SK-N-SH treated with all-trans-retinoic acid at 6 μM for 48 hours (cell line): ENCODE measurements around the gene PLVAP.
A peak's percentile ranks its signal among the peaks of the same experiment; 100 is the strongest.

Experiments used
- ATAC-seq: fragments of 200-7000 bp; cut with Tn5 transposase; 3 replicates; pipeline ENCODE4 v1.9.1; 2020; ENCODE audit warnings: mild to moderate bottlenecking, moderate library complexity
- ARNTL ChIP-seq: fragments of 450-650 bp; formaldehyde crosslinking; IDR thresholded peaks from 2 replicates; pipeline ENCODE4 v1.5.0; 2020; ENCODE audit warnings: low read depth, mild to moderate bottlenecking, moderate library complexity, borderline replicate concordance
- CSDC2 ChIP-seq: fragments of 250-450 bp; sonication (Bioruptor Pico); IDR thresholded peaks from 2 replicates; pipeline ENCODE4 v1.5.0; 2020; ENCODE audit warnings: mild to moderate bottlenecking, moderate library complexity
- ESRRG ChIP-seq: fragments of 250-450 bp; sonication (Bioruptor Pico); IDR thresholded peaks from 2 replicates; pipeline ENCODE4 v1.6.1; 2021; ENCODE audit warnings: mild to moderate bottlenecking
- ISL1 ChIP-seq: fragments of 250-450 bp; sonication (Bioruptor Pico); IDR thresholded peaks from 2 replicates; pipeline ENCODE4 v2.1.2; 2022; ENCODE audit warnings: mild to moderate bottlenecking, moderate library complexity
- OSR1 ChIP-seq: fragments of 250-450 bp; sonication (Bioruptor Pico); IDR thresholded peaks from 2 replicates; pipeline ENCODE4 v1.8.0; 2022; ENCODE audit warnings: moderate library complexity, mild to moderate bottlenecking, inconsistent platforms
- SNAI2 ChIP-seq: fragments of 250-450 bp; sonication (Bioruptor Pico); IDR thresholded peaks from 2 replicates; pipeline ENCODE4 v1.5.0; 2020; ENCODE audit warnings: mild to moderate bottlenecking, moderate library complexity
- ZC3H10 ChIP-seq: fragments of 250-450 bp; sonication (Bioruptor Pico); IDR thresholded peaks from 2 replicates; pipeline ENCODE4 v1.5.1; 2021; ENCODE audit warnings: mild to moderate bottlenecking, moderate library complexity
- ZFP3 ChIP-seq: fragments of 250-450 bp; sonication (Bioruptor Pico); IDR thresholded peaks from 2 replicates; pipeline ENCODE4 v1.5.0; 2020; ENCODE audit warnings: mild to moderate bottlenecking, moderate library complexity
- ZFP30 ChIP-seq: fragments of 450-650 bp; formaldehyde crosslinking; IDR thresholded peaks from 2 replicates; pipeline ENCODE4 v1.5.0; 2022; ENCODE audit warnings: mild to moderate bottlenecking, moderate library complexity
- ZNF70 ChIP-seq: fragments of 450-650 bp; formaldehyde crosslinking; IDR thresholded peaks from 2 replicates; pipeline ENCODE4 v1.5.0; 2020; ENCODE audit warnings: mild to moderate bottlenecking, moderate library complexity
- ZNF8 ChIP-seq: fragments of 450-650 bp; formaldehyde crosslinking; IDR thresholded peaks from 2 replicates; pipeline ENCODE4 v1.5.0; 2020; ENCODE audit warnings: mild to moderate bottlenecking, moderate library complexity
- TF ChIP-seq, protein P1 (sequence below): fragments of 250-450 bp; sonication (Bioruptor Pico); IDR thresholded peaks from 2 replicates; pipeline ENCODE4 v1.8.0; 2020; ENCODE audit warnings: mild to moderate bottlenecking, moderate library complexity, borderline replicate concordance
- TF ChIP-seq, protein P2 (sequence below): fragments of 250-450 bp; sonication (Bioruptor Pico); IDR thresholded peaks from 2 replicates; pipeline ENCODE4 v1.5.0; 2020; ENCODE audit warnings: mild to moderate bottlenecking, moderate library complexity

PLVAP gene

DNA sequence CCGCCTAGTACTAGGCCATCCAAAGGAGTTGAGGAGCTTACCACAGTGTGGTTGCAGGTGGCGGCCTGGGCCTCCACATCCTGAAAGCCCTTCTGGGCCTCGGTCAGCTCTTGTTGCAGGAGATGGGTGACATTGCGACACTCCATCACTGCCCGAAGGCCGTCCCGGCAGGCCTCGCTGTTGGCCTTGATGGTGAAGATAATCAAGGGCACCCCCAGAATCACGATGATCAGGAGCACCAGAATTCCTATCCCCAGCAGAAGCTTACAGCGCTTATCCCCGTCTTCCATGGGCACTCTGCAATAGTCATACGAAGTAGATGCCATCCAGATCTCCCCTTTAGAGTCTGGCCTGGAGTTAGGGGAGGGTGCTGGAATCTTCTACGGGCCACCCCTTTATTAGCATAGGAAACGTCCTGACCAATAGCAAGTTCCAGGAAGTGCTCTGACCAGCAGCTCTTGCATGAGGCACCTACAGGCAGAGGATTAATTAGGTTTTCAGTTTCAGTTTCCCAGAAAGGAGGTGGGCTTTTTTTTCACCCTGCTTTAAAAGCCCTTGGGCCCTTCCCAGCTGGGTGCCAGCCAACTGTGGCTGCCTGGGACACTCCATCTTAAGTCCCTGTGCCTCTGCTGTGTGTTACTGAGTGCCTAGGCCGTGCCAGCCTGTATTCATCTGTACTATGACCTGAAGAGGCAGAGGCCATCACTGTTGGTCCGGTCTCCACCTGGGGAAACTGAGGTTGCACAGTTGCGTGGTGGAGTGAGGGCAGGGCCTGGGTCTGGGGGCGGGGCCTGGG is 28.3 kb upstream of the PLVAP start, which contains the start of gene BST2:
TSS of gene BST2 (minus strand) at position 381 of the 796 bp plus-strand sequence. CDS start at position 326, 55 bp downstream.
- ATAC-seq: peak; percentile 80
- TF ChIP-seq ISL1 (CRISPR knock-in tag) (no peak), ZNF70 (no peak), ESRRG (CRISPR knock-in tag) (no peak), ARNTL (CRISPR knock-in tag) (no peak)

DNA sequence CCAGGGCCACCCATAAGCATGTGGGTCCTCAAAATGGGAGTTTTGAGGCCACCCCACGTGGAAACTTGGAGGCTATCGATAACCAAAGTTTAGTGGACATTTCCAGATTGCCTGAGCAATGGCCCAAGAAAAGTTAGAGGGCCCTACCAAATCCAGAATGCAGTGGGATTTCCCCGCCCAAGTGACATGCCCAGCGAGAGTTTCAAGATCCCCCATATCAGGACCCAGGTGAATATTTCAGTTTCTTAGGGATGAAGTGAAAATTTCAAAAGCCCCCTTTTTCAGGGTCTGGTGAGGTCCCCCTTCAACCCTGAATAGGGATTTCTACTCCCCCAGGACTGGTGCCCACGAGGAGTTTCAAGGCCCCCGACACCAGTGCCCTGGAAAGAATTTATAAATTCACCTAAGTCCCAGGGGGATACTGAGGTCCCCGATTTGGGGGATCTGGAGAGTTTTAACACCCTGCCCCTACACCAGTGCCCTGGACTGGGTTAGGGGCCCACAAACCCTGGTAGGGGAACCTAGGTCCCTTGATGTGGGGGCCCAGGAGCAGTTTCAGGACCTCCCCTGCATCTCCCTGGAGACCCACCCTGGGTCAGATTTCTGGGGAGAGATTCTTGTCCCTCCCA is 27.6 kb upstream of the PLVAP start:
- no peak for ATAC-seq
- TF ChIP-seq, protein P1, sequence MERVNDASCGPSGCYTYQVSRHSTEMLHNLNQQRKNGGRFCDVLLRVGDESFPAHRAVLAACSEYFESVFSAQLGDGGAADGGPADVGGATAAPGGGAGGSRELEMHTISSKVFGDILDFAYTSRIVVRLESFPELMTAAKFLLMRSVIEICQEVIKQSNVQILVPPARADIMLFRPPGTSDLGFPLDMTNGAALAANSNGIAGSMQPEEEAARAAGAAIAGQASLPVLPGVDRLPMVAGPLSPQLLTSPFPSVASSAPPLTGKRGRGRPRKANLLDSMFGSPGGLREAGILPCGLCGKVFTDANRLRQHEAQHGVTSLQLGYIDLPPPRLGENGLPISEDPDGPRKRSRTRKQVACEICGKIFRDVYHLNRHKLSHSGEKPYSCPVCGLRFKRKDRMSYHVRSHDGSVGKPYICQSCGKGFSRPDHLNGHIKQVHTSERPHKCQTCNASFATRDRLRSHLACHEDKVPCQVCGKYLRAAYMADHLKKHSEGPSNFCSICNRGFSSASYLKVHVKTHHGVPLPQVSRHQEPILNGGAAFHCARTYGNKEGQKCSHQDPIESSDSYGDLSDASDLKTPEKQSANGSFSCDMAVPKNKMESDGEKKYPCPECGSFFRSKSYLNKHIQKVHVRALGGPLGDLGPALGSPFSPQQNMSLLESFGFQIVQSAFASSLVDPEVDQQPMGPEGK (CRISPR knock-in tag): no peak
- TF ChIP-seq ZNF70 (no peak), ISL1 (CRISPR knock-in tag) (no peak)

GRCh38 chr19:17404015-17404414 is 26.9 kb upstream of the PLVAP start:
- no peak for ATAC-seq
- TF ChIP-seq ZFP30 (CRISPR knock-in tag) (no peak), ZFP3 (CRISPR knock-in tag) (no peak), ISL1 (CRISPR knock-in tag) (no peak), CSDC2 (CRISPR knock-in tag) (no peak), ZNF70 (no peak), OSR1 (CRISPR knock-in tag) (no peak), SNAI2 (CRISPR knock-in tag) (no peak), ESRRG (CRISPR knock-in tag) (no peak), ZNF8 (CRISPR knock-in tag) (no peak)
- TF ChIP-seq, protein P1 (CRISPR knock-in tag): no peak
- TF ChIP-seq, protein P2, sequence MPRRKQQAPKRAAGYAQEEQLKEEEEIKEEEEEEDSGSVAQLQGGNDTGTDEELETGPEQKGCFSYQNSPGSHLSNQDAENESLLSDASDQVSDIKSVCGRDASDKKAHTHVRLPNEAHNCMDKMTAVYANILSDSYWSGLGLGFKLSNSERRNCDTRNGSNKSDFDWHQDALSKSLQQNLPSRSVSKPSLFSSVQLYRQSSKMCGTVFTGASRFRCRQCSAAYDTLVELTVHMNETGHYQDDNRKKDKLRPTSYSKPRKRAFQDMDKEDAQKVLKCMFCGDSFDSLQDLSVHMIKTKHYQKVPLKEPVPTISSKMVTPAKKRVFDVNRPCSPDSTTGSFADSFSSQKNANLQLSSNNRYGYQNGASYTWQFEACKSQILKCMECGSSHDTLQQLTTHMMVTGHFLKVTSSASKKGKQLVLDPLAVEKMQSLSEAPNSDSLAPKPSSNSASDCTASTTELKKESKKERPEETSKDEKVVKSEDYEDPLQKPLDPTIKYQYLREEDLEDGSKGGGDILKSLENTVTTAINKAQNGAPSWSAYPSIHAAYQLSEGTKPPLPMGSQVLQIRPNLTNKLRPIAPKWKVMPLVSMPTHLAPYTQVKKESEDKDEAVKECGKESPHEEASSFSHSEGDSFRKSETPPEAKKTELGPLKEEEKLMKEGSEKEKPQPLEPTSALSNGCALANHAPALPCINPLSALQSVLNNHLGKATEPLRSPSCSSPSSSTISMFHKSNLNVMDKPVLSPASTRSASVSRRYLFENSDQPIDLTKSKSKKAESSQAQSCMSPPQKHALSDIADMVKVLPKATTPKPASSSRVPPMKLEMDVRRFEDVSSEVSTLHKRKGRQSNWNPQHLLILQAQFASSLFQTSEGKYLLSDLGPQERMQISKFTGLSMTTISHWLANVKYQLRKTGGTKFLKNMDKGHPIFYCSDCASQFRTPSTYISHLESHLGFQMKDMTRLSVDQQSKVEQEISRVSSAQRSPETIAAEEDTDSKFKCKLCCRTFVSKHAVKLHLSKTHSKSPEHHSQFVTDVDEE (CRISPR knock-in tag): no peak

DNA sequence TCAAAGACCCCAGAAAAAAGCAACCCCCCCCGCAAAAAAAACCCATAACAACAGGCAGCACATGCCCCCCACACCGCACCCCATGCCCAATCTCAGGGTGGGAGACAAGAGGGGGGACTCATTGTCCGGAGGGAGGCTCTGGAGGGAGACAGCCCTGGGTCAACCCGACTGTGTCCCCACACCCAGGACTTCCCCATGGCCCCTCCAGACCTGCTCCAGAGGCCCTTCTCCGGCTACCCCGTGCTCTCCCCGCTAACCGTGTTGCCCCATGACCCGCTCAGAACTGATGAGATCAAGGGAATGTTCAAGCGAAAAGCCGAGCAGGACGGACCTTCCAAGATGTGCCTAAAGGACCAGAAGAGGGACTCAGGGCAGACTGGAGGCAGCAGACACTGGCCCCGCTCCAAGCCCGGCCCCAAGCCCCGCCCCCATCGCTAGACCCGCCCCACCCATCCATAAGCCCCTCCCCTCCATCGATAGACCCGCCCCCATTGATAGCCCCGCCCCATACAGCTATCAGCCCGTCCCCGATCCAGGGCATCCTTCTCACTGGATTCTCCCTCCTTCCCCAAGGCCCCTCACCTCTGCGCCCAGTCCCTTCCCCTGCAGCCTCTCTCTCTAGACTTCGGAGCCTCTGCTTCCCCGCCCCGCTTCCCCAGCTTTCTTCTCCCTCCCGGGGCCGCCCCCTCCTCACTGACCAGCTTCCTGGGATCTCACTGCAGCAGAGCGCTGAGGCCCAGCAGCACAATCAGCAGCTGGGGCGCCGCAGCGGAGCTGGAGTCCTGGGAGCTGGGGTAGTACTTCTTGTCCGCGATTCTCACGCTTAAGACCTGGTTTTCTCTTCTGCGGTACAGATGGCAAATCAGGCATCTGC is 26.1 kb upstream of the PLVAP start:
- TF ChIP-seq ARNTL (CRISPR knock-in tag) (no peak), ZC3H10 (CRISPR knock-in tag) (no peak), ISL1 (CRISPR knock-in tag) (no peak)
- TF ChIP-seq, protein P2 (CRISPR knock-in tag): no peak
- peak; percentile 65 for ATAC-seq
